Rectal smooth muscle tissue (tissue), 1 donor: ENCODE results near the gene DIABLO.
A peak's percentile ranks its signal among the peaks of the same experiment; 100 is the strongest.
"Not testable (repeated sequence)": the region's sequence is repeated elsewhere in the genome, so short reads cannot be mapped to it uniquely, and the experiment has no call there.

Experiments used
- H3K27ac ChIP-seq: one replicate; pipeline ENCODE4 v1.7.0; 2013; ENCODE audit warnings: low read depth, low read length, inconsistent platforms
- H3K27me3 ChIP-seq: one replicate; pipeline ENCODE4 v1.7.0; 2013; ENCODE audit warnings: low read length; ENCODE audit not compliant: control insufficient read depth, insufficient read depth
- H3K36me3 ChIP-seq: one replicate; pipeline ENCODE4 v1.7.0; 2013; ENCODE audit warnings: low read length; ENCODE audit not compliant: control insufficient read depth, insufficient read depth
- H3K4me1 ChIP-seq: one replicate; pipeline ENCODE4 v1.7.0; 2013; ENCODE audit warnings: low read length; ENCODE audit not compliant: control insufficient read depth, insufficient read depth
- H3K4me3 ChIP-seq: one replicate; pipeline ENCODE4 v1.7.0; 2013; ENCODE audit warnings: low read length
- H3K9ac ChIP-seq: one replicate; pipeline ENCODE4 v1.7.0; 2013; ENCODE audit warnings: low read length

DIABLO gene

DNA sequence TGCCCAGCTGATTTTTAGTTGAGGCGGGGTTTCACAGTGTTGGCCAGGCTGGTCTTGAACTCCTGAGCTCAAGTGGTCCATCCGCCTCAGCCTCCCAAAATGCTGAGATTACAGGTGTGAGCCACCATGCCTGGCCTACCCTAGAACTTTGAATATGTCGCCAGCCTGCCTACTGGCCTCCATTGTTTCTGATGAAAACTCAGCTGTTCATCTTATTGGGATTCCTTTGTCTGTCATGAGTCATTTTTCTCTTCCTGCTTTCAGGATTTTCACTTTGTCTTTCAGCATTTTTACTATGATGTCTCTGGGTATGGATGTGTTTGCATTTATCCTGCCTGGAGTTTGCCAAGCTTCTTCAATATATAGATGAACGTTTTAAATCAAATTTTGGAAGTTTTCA, 30.4 kb downstream of the DIABLO start:
- Histone ChIP-seq H3K4me1 (no peaks in the 10 kb centered on the region), H3K36me3 (no peaks in the 10 kb centered on the region), H3K27ac (no peak overlapping the region), H3K27me3 (no peaks in the 10 kb centered on the region), H3K9ac (no peak overlapping the region), H3K4me3 (no peak overlapping the region)

DNA sequence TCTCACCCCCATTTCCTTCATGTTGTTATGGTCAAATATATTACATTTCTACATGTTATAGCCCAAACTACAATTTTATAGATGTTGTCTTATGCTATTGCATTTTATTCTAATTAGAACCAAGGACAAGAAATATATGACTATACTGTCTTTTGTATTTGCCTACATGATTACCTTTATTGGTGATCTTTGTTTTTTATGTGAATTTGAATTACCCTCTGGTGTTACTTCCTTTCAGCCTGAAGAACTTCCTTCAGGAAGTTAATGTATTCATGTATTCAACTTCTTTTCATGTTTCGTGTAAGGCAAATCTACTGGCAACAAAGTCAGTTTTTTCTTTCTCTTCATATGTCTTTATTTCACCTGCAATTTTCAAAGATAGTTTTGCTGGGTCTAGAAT, 31.0 kb downstream of the DIABLO start:
- H3K4me3 ChIP-seq = no peak overlapping the region
- no peaks in the 10 kb centered on the region for H3K36me3 ChIP-seq
- no peak overlapping the region for H3K9ac ChIP-seq
- no peaks in the 10 kb centered on the region for H3K27me3 ChIP-seq
- no peaks in the 10 kb centered on the region for H3K4me1 ChIP-seq
- H3K27ac ChIP-seq = no peak overlapping the region

DNA sequence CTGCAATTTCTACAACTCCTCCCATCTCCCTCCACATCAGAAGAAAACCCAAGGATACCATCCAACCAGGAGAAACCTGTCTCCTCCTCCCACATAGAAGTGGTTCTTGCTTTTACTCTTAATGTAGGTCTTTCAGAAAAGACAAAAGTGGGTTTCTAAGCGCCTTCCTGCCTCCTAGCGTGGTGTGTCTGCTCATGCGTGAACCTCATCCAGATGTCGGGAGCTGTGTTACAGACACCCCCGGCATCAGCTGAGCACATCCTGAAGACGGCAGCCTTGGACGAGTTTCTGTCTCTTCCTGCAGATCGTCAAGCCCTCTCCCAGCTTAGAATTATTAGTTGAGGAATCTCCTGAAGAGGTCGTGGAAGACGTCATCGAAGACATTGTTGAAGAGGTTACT, 33.4 kb downstream of the DIABLO start:
- no peak overlapping the region for H3K4me3 ChIP-seq
- H3K27ac ChIP-seq = no peak overlapping the region
- H3K9ac ChIP-seq = no peak overlapping the region
- no peaks in the 10 kb centered on the region for H3K27me3 ChIP-seq
- no peaks in the 10 kb centered on the region for H3K4me1 ChIP-seq
- H3K36me3 ChIP-seq = no peaks in the 10 kb centered on the region

DNA sequence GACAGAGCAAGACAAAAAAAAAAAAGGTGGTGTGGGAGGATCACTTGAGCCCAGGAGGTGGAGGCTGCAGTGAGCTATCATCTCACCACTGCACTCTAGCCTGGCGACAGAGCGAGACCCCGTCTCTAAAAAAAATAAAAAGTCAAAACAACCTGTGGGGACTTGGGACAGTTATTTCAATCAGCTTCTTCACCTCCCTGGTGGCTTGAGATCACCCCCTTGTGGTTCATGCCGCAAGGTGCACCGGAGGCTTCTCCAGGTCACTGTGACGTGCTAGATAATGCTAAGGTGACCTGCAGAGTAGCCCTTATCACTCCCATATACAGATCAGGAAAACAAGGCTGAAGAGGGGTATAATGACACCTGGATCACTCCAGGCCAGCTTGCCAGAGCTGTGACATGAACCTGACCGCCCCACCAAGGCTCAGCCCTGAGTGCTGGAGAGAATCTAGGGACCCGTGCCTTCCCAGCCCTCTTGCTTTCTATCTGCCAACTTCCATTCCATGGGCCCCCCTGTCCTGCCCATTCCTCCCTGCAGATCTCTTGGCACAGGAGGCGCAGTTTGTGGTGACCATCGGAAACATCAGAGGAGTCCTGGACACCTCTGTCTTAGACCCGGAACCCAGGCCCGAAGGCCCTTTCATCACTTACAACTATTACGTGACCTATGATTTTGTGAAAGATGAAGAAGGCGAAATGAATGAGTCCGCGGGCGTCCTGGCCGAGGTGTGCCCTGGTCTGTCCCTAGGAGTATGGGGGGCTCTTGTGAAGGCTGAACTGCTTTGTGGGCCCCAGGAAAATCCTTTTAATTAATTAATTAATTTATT, 34.8 kb downstream of the DIABLO start:
- no peaks in the 10 kb centered on the region for H3K36me3 ChIP-seq
- H3K27ac ChIP-seq = no peak overlapping the region
- H3K4me1 ChIP-seq = no peaks in the 10 kb centered on the region
- no peak overlapping the region for H3K9ac ChIP-seq
- no peak overlapping the region for H3K4me3 ChIP-seq
- no peaks in the 10 kb centered on the region for H3K27me3 ChIP-seq

DNA sequence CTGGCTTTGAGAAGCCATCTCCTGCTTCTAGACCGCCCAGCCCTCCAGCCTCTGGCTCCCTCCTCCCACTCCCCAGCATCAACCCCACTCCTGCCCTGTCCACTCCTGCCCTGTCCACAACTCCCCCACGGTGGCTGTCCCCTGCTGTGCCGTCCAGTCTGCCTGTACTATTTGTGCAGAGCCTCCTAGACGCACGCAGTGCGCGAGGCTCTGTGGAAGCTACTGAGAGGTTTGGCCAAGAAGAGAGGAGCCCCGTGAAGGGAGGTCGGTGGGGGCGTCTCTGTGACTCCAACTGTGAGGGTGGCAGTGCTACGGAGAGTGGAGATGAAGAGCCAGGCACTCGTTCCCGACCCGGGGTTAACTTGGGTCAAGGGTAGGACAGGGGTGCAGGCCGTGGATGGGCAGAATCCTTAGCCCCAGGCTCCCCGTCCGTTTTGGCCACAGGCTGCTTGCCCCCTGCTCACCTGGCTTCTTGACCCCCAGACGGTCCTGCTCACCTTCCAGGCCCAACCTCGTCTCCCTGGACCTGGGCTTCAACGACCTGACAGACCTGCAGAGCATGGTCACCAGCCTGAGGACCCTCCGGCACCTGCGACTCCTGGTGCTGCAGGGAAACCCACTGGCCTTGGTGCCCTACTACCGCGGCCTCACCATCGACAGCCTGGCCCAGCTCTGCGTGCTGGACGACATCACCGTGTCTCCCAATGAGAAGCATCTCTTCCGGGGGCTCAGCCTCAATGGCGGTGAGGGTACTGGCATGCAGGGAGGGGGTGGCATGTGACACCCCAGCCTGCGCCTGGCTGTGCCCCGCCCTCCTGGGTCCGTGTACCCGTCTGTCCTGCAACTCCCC, 36.0 kb downstream of the DIABLO start:
- H3K4me3 ChIP-seq = no peak overlapping the region
- no peak overlapping the region for H3K9ac ChIP-seq
- no peak overlapping the region for H3K27ac ChIP-seq
- no peaks in the 10 kb centered on the region for H3K4me1 ChIP-seq
- H3K27me3 ChIP-seq = no peaks in the 10 kb centered on the region
- H3K36me3 ChIP-seq = no peaks in the 10 kb centered on the region

DNA sequence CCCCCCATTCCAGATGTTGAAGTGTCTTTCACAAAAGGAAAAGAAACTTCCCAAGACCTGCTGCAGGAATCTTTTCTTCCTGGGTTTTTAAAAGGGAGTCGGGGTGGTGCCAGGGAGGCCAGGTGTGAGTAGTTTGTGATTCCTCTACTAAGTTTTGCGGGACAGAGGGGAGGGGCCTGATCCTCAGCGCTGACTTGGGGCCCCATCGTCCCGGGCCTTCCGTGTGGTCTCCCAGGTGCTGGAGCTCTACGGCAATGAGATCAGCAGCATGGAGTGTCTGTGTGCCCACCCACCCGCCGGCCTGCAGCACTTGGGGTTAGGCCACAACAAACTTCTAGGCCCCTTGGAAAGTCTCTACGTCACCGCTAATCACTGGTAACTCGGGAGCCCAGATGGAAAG, 38.4 kb downstream of the DIABLO start:
- H3K4me3 ChIP-seq = no peak overlapping the region
- H3K4me1 ChIP-seq = no peaks in the 10 kb centered on the region

DNA sequence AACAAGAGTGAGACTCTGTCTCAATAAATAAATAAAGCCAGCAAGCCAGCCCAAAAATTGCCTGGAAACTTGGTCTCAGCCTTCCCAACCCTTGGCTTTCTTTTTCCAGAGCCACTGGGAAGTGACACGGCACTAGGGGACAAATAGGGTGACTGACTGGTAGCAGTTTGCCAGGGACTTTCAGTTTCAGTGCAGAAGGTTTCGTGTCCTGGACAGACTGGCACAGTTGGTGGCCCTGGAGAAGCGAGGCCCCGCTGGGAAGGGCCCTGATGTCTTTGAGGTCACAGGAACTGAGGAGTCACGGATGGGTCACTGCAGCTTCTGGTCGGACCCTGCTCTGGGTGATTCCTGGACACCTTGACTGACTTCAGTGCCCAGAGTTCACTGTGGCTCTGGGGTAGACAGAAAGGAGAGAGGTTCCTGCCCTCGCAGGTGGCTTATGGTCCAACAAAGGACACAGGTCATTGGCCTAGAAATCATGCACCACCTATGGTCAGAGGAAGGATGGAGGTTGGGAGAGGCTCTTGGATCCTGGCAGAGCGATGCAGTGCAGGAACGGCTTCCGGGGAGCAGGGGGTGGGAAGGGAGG, 40.3 kb downstream of the DIABLO start:
- Histone ChIP-seq H3K27me3 (no peaks in the 10 kb centered on the region), H3K4me3 (no peak overlapping the region), H3K4me1 (no peaks in the 10 kb centered on the region), H3K9ac (no peak overlapping the region), H3K36me3 (no peaks in the 10 kb centered on the region), H3K27ac (no peak overlapping the region)

More for the DNA sequence above, 38.4 kb downstream of the DIABLO start:
- H3K27ac ChIP-seq = no peak overlapping the region
- H3K36me3 ChIP-seq = no peaks in the 10 kb centered on the region
- H3K9ac ChIP-seq = no peak overlapping the region
- H3K27me3 ChIP-seq = no peaks in the 10 kb centered on the region

DNA sequence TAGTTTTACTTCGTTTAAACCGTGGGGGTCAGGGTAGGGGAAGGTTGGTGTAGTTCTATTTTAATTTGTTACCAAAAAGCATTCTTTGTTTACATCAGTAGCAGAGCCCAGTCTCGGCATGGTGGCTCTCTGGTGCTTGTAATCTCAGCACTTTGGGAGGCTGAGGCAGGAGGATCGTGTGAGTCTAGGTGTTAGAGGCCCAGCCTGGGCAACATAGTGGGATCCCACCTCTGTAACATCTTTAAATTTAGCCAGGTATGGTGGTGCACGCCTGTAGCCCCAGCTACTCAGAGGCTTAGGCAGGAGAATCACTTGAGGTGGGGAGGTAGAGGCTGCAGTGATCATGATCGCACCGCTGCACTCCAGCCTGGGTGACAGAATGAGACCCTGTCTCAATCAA, 40.8 kb downstream of the DIABLO start:
- no peak overlapping the region for H3K9ac ChIP-seq
- H3K4me3 ChIP-seq = no peak overlapping the region
- H3K36me3 ChIP-seq = no peaks in the 10 kb centered on the region
- no peaks in the 10 kb centered on the region for H3K27me3 ChIP-seq
- H3K4me1 ChIP-seq = no peaks in the 10 kb centered on the region
- no peak overlapping the region for H3K27ac ChIP-seq

DNA sequence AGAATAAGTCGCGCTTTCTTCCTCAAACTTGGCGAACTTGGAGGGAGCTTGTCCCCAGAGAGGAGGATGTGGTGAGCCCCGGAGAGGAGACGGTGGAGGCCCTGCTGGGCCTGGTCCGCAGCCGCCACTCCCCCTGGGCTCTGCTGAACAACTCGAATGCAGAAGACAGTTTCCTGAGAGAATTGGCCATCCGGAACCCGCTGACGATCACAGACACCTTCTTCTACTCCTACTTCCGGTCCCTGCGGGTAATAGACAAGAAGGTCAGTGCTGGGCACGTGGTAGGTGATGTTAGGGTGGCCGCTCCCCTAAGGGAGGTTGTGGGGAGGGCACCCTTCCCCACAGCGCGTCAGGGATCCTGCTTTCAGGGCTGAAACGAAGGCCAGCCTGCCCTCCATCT, 41.3 kb downstream of the DIABLO start:
- Histone ChIP-seq H3K4me3 (no peak overlapping the region), H3K27me3 (no peaks in the 10 kb centered on the region), H3K27ac (no peak overlapping the region), H3K36me3 (no peaks in the 10 kb centered on the region), H3K4me1 (no peaks in the 10 kb centered on the region), H3K9ac (no peak overlapping the region)

DNA sequence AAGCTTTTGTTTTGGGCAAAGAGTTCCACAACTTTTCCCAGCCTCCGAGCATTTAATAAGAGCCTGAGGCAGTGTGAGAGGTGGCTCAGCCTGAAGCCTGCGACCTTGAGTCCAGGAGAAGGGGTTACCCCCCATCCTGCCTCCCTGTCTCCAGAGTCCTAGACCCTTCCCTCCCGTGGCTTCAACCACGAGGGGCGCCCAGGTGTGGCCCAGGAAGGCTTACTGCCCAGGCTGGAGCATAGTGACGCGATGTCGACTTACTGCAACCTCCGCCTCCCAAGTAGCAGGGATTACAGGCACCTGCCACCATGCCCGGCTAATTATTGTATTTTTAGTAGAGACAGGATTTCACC, 42.3 kb downstream of the DIABLO start:
- H3K27ac ChIP-seq = no peak overlapping the region
- H3K9ac ChIP-seq = no peak overlapping the region

DNA sequence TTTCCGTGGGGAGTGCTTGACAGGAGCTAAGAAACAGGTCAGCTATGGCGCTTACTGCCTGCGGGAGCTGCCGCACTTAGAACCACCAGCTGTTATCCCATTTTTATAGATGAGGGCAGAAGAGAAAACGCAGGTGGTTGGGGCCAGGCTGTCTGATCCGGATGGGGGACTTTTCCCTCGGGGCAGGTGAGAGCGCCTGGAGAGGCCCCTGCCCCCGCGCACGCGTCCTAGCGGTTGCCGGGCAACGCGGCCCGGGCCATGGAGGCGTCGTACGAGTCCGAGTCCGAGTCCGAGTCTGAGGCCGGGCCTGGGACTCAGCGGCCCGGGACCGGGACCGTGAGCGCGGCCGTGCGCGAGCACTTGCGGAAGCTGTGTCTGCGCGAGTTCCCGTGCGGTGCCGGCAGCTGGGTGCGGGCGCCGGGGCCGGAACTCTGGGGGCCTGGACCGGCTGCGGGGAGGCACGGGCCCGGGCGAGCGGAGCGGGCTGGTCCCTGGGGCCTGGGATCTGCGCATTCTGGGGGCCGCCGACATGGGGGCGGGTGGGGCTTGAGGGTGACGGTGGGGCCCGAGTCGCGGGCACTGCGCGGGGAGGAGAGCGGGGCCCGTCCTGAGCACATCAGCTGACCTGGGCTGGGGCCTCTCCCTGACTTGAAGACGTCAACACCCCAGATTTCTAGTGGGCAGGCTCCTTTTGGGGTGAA, 42.8 kb downstream of the DIABLO start, which contains the start of gene LRRC43:
LRRC43 (plus strand) TSS at position 237 of the 701 bp plus-strand sequence; CDS start at position 259, 22 bp downstream.
- Histone ChIP-seq H3K9ac (no peak within 1 kb of the TSS), H3K36me3 (no peaks in the 10 kb centered on the region), H3K27me3 (no peaks in the 10 kb centered on the region), H3K4me3 (peak within 1 kb of the TSS; percentile 70), H3K27ac (no peak within 1 kb of the TSS), H3K4me1 (no peaks in the 10 kb centered on the region)

More for the DNA sequence above, 42.3 kb downstream of the DIABLO start:
- H3K4me3 ChIP-seq = no peak overlapping the region
- H3K36me3 ChIP-seq = no peaks in the 10 kb centered on the region
- H3K4me1 ChIP-seq = no peaks in the 10 kb centered on the region
- H3K27me3 ChIP-seq = no peaks in the 10 kb centered on the region

DNA sequence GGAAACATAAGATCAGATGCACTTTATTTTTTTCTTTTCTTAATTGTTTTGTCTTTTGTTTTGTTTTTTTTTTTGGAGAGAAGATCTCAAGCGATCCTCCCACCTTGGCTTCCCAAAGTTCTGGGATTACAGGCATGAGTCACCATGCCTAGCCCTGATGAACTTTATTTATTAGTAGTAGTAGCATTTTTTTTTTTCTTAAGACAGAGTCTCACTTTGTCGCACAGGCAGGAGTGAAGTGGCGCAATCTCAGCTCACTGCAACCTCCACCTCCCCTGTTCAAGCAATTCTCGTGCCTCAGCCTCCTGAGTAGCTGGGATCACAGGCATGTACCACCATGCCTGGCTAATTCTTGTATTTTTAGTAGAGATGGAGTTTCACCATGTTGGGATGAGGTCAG, 49.4 kb downstream of the DIABLO start:
- H3K9ac ChIP-seq, H3K4me1 ChIP-seq, H3K27me3 ChIP-seq, H3K4me3 ChIP-seq, H3K27ac ChIP-seq, H3K36me3 ChIP-seq: not testable (repeated sequence)
